Measurements from ENCODE around the gene CRABP2.

CRABP2 gene

DNA sequence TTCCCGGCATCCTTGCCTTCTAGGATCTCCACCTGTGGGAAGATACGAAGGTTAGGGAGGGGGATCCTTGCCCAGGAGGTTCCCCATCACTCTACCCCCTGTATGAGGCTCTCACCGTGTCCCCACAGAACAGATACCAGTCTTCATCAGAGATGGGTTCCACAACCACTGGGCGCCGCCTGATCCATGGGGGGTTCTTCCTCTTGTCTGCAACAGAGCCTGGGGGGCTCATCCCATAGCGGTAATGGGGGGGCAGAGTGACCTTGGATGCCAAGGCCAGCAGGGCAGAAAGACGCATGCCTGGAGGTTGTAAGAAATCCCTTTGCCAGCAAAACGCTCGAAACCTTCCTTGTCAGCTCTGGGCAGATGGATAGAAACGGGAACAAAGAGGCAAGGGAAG is 33.0 kb upstream of the CRABP2 start:
- DNase-seq = no peak
- Mint-ChIP-seq H3K4me3 (no peak overlapping the region), H3K9me3 (peaks cover 0 to 2% of the 10 kb centered on the region in 2 donors), H3K36me3 (ENCODE audit: insufficient read depth) (peaks cover 16% of the 10 kb centered on the region), H3K27ac (no peak overlapping the region), H3K4me1 (ENCODE audit: low read depth in 2 of 2) (peaks cover 17 to 20% of the 10 kb centered on the region in 2 donors), H3K27me3 (no peaks in the 10 kb centered on the region)
- ATAC-seq (replicated peaks) = no peak

DNA sequence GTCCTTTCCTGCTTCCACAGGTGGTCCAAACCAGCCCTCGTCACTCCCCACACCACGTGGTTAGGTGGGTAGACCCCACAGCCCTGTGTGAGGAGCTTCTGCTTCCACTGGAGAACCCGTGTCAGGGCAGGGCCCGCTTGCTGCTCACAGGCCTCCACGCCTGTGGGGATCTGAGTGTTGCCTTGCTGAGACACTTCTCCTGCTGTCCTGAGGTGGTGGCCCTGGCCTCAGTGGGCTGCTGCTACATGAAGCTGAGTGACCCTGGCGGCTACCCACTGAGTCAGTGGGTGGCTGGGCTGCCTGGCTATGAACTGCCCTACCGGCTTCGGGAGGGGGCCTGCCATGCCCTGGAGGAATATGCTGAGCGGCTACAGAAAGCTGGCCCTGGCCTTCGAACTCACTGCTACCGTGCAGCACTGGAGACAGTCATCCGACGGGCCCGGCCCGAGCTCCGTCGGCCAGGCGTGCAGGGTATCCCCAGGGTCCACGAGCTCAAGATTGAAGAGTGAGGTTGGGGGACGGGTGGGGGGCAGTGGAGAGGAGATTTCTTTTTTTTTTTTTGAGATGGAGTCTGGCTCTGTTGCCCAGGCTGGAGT is 28.7 kb upstream of the CRABP2 start:
- Mint-ChIP-seq H3K4me3 (no peak overlapping the region), H3K27ac (peak overlapping the region in 1 of 2 donors; percentile 53), H3K9me3 (no peaks in the 10 kb centered on the region), H3K27me3 (no peaks in the 10 kb centered on the region), H3K4me1 (ENCODE audit: low read depth in 2 of 2) (peaks cover 7 to 9% of the 10 kb centered on the region in 2 donors), H3K36me3 (ENCODE audit: insufficient read depth) (peaks cover 15% of the 10 kb centered on the region)
- no peak for ATAC-seq (replicated peaks)
- no peak for DNase-seq

DNA sequence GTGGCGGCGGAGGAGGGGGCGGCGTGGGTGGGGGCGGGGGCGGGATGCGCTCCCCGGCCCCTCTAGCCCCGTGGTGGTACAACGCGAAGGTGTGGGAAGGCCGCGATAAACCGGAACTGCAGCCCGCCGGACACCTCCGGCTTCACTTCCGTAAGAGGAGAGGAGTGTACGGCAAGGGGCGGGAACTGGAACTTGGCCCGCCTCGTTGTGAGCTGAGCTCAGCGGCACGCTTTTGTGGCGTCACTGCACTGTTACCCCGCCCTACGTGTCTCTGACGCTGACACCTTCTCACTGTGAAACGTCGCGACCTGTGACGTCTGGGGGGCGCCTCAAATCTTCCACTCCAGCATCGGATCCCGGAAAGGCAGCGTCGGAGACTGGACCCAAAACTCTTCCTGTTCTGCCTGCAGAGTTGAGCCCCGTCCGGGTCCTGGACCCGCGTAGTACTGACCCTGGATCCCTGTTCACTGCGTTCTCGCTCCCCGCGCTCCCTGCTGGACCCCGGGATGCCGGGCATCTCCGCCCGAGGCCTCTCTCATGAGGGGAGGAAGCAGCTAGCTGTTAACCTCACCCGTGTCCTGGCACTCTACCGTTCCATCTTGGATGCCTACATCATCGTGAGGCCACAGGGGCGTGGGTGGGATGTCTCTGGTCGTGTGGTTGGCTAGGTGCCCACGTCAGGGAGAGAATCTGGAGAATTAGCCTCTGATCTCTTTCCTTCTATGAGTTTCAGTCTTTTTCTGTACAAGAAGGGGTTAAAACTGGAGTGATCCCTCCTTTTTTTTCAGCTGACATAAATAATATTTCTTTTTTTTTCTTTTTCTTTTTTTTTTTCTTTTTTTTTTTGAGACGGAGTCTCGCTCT is 23.4 kb upstream of the CRABP2 start, which contains the start of gene ISG20L2:
TSS of gene ISG20L2 (minus strand) at position 168 of the 864 bp plus-strand sequence. CDS start 1,114 bp downstream, outside the sequence.
- Mint-ChIP-seq H3K4me1 (ENCODE audit: low read depth in 2 of 2) (peaks cover 15 to 16% of the 10 kb centered on the region in 2 donors), H3K27ac (no peak within 1 kb of the TSS), H3K27me3 (no peaks in the 10 kb centered on the region), H3K9me3 (no peaks in the 10 kb centered on the region), H3K4me3 (no peak within 1 kb of the TSS), H3K36me3 (ENCODE audit: insufficient read depth) (peaks cover 28% of the 10 kb centered on the region)
- DNase-seq (peak; percentile 94 to 96 (median 95)), ATAC-seq (replicated peaks) (peak; percentile 92)

DNA sequence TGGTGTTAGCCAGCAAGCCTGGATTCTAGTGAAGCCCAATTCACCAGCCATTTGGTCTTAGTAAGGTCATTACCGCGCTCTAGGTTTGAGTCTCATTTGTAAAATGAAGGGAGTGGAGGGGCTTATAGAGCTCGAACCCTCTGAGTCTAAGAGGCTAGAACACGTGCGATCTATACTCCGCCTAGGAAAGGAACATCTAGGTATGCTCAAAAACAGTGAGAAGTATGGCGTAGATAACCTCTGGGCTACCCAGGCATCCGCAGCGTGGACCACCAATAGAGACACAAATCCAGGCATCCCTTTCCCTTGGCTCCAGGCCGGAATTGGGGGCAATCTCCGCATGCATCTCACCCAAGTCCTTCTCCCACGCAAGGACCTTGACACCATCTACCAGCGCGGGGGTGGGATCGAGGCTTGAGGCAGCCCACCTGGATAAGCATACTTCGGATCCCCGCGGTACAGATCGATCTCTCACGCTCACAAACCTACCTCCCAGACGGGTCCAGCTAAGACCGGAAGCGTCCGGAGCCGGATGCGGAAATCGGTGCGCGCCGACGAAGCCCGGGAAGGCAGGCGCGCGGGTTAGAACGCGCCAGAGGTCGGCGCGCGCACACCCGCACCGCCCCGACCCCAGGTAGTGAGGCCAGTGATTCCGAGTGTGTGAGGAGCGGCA is 22.7 kb upstream of the CRABP2 start, which contains the start of gene METTL25B:
TSS of gene METTL25B (plus strand) at position 544 of the 673 bp plus-strand sequence. CDS start 636 bp downstream, outside the sequence.
- H3K9me3 Mint-ChIP-seq = no peaks in the 10 kb centered on the region
- H3K36me3 Mint-ChIP-seq (ENCODE audit: insufficient read depth) = peaks cover 36% of the 10 kb centered on the region
- ATAC-seq (replicated peaks) = peak; percentile 56
- no peaks in the 10 kb centered on the region for H3K27me3 Mint-ChIP-seq
- peak in 2 of 3 experiments; percentile 58 to 60 for DNase-seq
- peaks cover 19 to 23% of the 10 kb centered on the region in 2 donors for H3K4me1 Mint-ChIP-seq (ENCODE audit: low read depth in 2 of 2)
- H3K27ac Mint-ChIP-seq = no peak within 1 kb of the TSS
- no peak within 1 kb of the TSS for H3K4me3 Mint-ChIP-seq

DNA sequence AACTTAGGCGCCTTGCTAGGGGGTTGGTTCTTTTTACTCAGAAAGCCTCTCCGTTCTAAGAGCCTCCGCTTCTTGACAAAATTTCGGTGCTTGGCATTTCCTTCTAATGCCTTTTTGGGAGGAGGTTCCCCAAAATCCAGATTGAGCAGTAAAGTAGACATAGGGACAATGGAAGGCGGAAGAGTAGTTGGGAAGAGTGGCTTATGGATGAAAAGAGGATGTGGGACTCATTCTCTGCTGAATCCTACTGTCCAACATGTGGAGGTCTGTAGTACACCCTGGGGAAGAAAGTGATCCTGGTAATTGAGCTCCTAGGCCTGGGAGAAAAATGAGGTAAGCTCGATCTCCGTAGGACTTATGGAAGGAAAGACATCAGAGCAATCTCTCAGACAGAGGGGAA is 22.1 kb upstream of the CRABP2 start:
- peaks cover 40% of the 10 kb centered on the region for H3K36me3 Mint-ChIP-seq (ENCODE audit: insufficient read depth)
- no peaks in the 10 kb centered on the region for H3K27me3 Mint-ChIP-seq
- no peak overlapping the region for H3K27ac Mint-ChIP-seq
- H3K4me1 Mint-ChIP-seq (ENCODE audit: low read depth in 2 of 2) = peaks cover 19 to 23% of the 10 kb centered on the region in 2 donors
- no peak for ATAC-seq (replicated peaks)
- no peak overlapping the region for H3K4me3 Mint-ChIP-seq
- no peak for DNase-seq
- no peaks in the 10 kb centered on the region for H3K9me3 Mint-ChIP-seq

DNA sequence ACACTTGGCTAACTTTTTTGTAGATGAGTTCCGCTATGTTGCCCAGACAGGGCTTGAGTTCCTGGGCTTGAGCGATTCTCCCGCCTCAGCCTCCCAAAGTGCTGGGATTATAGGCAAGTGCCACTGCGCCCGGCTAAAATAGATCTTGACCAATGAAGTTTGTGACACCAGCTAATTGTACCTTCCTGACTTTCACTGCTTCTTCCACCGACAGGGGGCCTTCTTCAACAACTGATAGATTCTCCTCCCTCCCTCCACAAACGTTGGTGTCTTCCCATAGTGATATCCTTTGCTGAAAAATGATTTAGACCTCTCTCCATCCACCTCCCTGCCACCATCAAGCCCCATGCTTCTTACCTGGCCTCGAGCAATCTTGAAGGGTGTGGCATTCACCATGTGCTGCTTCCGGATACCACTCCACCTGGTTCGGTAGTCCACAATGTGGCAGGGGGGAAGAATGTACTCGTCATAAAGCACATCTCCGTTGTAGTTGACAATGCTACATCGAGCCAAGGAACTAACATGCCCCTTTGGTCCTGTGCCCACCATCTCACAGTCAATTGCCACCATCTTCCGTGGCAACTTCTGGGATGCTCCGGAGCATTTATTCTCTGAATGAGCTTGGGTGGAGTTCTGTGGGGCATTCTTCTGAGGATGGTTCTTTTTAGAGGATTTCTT is 21.3 kb upstream of the CRABP2 start:
- DNase-seq = peak; percentile 38 to 56 (median 40)

DNA sequence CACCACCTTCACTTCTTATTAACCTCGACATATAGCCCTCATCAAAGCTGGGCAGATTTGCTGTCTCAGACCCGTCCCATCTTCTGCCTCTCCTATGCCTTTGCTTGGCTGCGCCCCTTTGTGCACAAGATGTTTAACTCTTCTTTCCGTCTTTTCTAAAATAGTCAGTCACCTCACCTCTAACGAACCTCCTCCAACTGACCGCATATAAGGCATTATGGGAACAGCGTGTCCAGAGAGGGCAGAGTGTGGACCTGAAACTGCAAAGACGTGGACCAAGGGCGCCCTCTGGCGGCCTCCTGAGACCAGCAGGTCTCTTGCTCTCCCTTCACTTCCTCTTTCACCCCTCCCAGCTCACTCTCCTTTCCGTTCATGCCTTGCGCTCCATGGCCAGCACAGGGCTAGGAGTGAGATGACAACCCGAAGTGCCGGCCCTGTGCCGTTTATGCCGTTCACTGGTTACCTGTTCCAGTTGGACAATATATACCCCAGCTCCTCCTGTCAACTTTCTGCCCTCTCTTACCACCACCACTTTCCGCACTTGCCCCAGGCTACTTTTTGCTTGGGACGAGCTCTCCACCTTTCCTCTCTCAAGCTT is 20.4 kb upstream of the CRABP2 start:
- Mint-ChIP-seq H3K27ac (no peak overlapping the region), H3K9me3 (no peaks in the 10 kb centered on the region), H3K27me3 (no peaks in the 10 kb centered on the region), H3K4me3 (no peak overlapping the region), H3K4me1 (ENCODE audit: low read depth in 2 of 2) (peaks cover 21 to 23% of the 10 kb centered on the region in 2 donors), H3K36me3 (ENCODE audit: insufficient read depth) (peaks cover 54% of the 10 kb centered on the region)
- DNase-seq (peak; percentile 74 to 77 (median 76)), ATAC-seq (replicated peaks) (peak; percentile 17)

More for the DNA sequence above, 21.3 kb upstream of the CRABP2 start:
- Mint-ChIP-seq H3K4me1 (ENCODE audit: low read depth in 2 of 2) (peaks cover 19 to 23% of the 10 kb centered on the region in 2 donors), H3K27me3 (no peaks in the 10 kb centered on the region), H3K27ac (no peak overlapping the region), H3K36me3 (ENCODE audit: insufficient read depth) (peaks cover 48% of the 10 kb centered on the region), H3K9me3 (no peaks in the 10 kb centered on the region), H3K4me3 (no peak overlapping the region)
- ATAC-seq (replicated peaks) = no peak

DNA sequence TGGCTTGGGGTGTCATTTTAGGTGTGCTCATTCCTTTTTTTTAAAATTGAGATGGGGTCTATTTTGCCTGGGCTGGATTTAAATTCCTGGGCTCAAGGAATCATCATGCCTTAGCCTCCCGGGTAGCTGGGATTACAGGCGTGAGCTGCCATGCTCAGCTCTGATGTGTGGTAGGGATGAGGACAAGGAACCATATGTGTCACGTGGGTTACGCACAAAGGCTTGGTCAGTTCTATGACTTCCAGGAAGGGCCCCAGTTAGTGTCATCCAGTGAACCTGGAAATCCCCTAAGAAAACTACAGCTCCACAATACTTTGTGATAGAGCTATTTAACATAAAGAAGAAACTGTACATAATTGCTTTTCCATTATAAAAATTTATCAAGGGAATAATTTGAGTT is 16.2 kb upstream of the CRABP2 start:
- DNase-seq = no peak
- Mint-ChIP-seq H3K4me3 (no peak overlapping the region), H3K27ac (no peak overlapping the region), H3K4me1 (ENCODE audit: low read depth in 2 of 2) (peaks cover 10 to 19% of the 10 kb centered on the region in 2 donors), H3K9me3 (no peaks in the 10 kb centered on the region), H3K36me3 (ENCODE audit: insufficient read depth) (peaks cover 51% of the 10 kb centered on the region), H3K27me3 (no peaks in the 10 kb centered on the region)
- no peak for ATAC-seq (replicated peaks)

DNA sequence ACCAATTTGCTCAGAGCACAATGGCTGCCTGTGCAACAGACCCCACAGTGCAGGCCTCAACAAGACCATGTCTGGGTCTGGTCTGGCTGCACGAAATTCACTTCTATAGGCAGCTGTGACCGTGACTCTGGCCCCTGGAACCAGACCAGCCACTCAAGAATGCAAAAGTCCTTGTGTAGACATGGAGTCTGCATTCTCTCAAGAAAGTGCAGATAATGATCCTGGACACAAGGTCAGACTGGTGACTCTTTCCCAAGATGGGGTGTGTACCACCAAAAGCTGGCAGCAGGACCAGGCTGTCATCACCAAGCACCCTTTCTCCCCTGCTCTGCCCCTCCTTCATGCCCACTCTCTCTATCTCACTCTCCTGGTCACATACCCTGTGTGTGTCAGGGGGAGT is 15.7 kb upstream of the CRABP2 start:
- no peak for ATAC-seq (replicated peaks)
- Mint-ChIP-seq H3K36me3 (ENCODE audit: insufficient read depth) (peaks cover 51% of the 10 kb centered on the region), H3K9me3 (no peaks in the 10 kb centered on the region), H3K4me3 (no peak overlapping the region), H3K27me3 (no peaks in the 10 kb centered on the region), H3K27ac (no peak overlapping the region), H3K4me1 (ENCODE audit: low read depth in 2 of 2) (peaks cover 10 to 21% of the 10 kb centered on the region in 2 donors)
- DNase-seq = no peak

DNA sequence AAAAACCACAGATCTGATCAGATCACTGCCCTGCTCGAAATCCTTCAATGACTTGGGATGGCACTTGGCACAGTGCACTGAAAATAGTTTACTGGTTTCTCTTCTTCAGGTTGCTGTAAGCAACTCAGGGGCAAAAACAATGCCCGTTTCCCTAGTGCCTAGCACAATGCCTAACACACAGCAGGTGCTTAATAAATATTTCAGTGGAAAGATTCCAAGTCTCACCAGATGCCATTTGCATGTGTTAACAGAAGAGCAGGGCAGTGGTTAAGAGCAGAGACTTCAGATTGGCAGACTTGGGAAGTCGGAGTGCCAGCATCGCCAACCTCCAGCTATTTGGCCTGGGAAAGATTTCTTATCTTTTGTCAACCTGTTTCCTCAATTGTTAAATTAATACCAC is 12.0 kb upstream of the CRABP2 start:
- Mint-ChIP-seq H3K9me3 (no peaks in the 10 kb centered on the region), H3K4me1 (ENCODE audit: low read depth in 2 of 2) (peaks cover 4 to 13% of the 10 kb centered on the region in 2 donors), H3K27ac (no peak overlapping the region), H3K4me3 (no peak overlapping the region), H3K36me3 (ENCODE audit: insufficient read depth) (peaks cover 34% of the 10 kb centered on the region), H3K27me3 (no peaks in the 10 kb centered on the region)
- DNase-seq (no peak), ATAC-seq (replicated peaks) (no peak)

DNA sequence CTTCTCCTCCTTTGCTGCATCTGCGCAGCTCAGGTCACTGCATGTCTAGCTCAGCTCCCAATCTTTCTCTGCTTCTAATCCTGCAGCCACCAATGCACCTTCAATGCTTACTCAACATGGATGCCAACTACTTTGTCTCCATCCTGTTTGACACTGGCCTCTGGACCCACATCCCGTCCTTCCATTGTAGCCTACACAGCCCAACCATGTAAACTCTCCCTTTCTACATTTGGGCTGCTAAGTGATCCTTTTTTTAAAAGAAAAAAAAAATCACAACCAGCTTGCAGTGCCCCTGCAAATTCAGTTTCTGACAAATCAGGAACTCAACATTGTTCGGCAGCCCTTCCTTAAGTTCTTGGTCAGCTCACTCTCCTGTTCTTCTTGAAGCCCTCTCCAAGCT is 9.4 kb upstream of the CRABP2 start:
- Mint-ChIP-seq H3K4me1 (ENCODE audit: low read depth in 2 of 2) (peaks cover 2 to 13% of the 10 kb centered on the region in 2 donors), H3K27ac (peak overlapping the region; percentile 26 to 39), H3K4me3 (no peak overlapping the region), H3K27me3 (no peaks in the 10 kb centered on the region), H3K36me3 (ENCODE audit: insufficient read depth) (peaks cover 10% of the 10 kb centered on the region), H3K9me3 (no peaks in the 10 kb centered on the region)
- ATAC-seq (replicated peaks) (no peak), DNase-seq (no peak)

DNA sequence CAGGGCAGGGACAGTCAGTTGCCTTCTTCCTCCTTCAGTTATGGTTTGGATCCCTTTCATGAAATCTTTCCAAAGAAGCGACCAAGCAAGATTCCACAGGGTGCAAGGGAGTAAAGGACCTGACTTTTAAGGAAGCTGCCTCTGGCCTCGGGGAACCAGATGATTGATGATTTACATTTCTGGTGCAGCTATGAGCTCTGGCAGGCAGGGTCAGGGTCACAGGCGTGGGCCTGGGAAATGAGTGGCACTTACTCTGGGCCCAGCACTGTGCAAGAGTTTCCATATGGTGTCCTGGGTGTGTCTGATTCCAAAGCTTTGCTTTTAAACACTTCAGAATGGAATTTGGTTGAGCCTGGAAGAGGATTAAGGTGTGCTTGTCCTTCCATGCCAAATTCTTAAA is 7.2 kb upstream of the CRABP2 start:
- Mint-ChIP-seq H3K4me1 (ENCODE audit: low read depth in 2 of 2) (peaks cover 3 to 13% of the 10 kb centered on the region in 2 donors), H3K9me3 (no peaks in the 10 kb centered on the region), H3K4me3 (no peak overlapping the region), H3K27me3 (no peaks in the 10 kb centered on the region), H3K27ac (no peak overlapping the region), H3K36me3 (ENCODE audit: insufficient read depth) (no peaks in the 10 kb centered on the region)
- DNase-seq (no peak), ATAC-seq (replicated peaks) (no peak)

Measured in effector memory CD8-positive, alpha-beta T cell (primary cell).